Trophoblast cell (in vitro differentiated cells and primary cell): ENCODE data around the gene C11orf68.

Experiments
- DNase-seq, 2 donors: peaks; one replicate each; pipeline ENCODE4 v3.0.0-alpha.2; 2016
- H2AFZ ChIP-seq: 2 replicates; pipeline ENCODE4 v1.6.1; 2013; ENCODE audit warnings: low read length, moderate library complexity, mild to moderate bottlenecking; ENCODE audit not compliant: insufficient read depth, poor library complexity
- H2AK5ac ChIP-seq: 2 replicates; pipeline ENCODE4 v1.6.1; 2013; ENCODE audit warnings: mild to moderate bottlenecking, low read length
- H2BK120ac ChIP-seq: 2 replicates; pipeline ENCODE4 v1.6.1; 2013; ENCODE audit warnings: low read length, mild to moderate bottlenecking, moderate library complexity; ENCODE audit not compliant: insufficient read depth, poor library complexity
- H2BK12ac ChIP-seq: 2 replicates; pipeline ENCODE4 v1.6.1; 2013; ENCODE audit warnings: mild to moderate bottlenecking, low read length, moderate library complexity
- H2BK5ac ChIP-seq: 2 replicates; pipeline ENCODE4 v1.6.1; 2013; ENCODE audit warnings: low read length, low read depth, moderate library complexity, mild to moderate bottlenecking; ENCODE audit not compliant: poor library complexity
- H3K14ac ChIP-seq: 2 replicates; pipeline ENCODE4 v1.6.1; 2013; ENCODE audit warnings: mild to moderate bottlenecking, low read length
- H3K18ac ChIP-seq: 2 replicates; pipeline ENCODE4 v1.6.1; 2013; ENCODE audit warnings: mild to moderate bottlenecking, low read length
- H3K23ac ChIP-seq: 2 replicates; pipeline ENCODE4 v1.6.1; 2013; ENCODE audit warnings: low read length
- H3K27ac ChIP-seq: 2 replicates; pipeline ENCODE4 v1.5.1; 2013; ENCODE audit warnings: low read depth, mild to moderate bottlenecking, inconsistent platforms, low read length, moderate library complexity
- H3K27me3 ChIP-seq: 2 replicates; pipeline ENCODE4 v1.6.1; 2013; ENCODE audit warnings: inconsistent platforms, mild to moderate bottlenecking, low read length, moderate library complexity; ENCODE audit not compliant: insufficient read depth
- H3K36me3 ChIP-seq, 2 experiments: 1 replicate in 1 of 2; 2 replicates in 1 of 2; pipeline ENCODE4 v1.6.1; 2013; ENCODE audit warnings: low read length in 2 of 2, mild to moderate bottlenecking in 2 of 2, moderate library complexity in 1 of 2; ENCODE audit not compliant: insufficient read depth in 2 of 2, control insufficient read depth in 1 of 2
- H3K4ac ChIP-seq: 2 replicates; pipeline ENCODE4 v1.6.1; 2013; ENCODE audit warnings: low read depth, mild to moderate bottlenecking, low read length, moderate library complexity
- H3K4me1 ChIP-seq, 2 experiments: 1 replicate in 1 of 2; 2 replicates in 1 of 2; pipeline ENCODE4 v1.6.1; 2013; ENCODE audit warnings: low read length in 2 of 2, mild to moderate bottlenecking in 2 of 2, moderate library complexity in 1 of 2; ENCODE audit not compliant: insufficient read depth in 2 of 2, control insufficient read depth in 1 of 2
- H3K4me2 ChIP-seq: 2 replicates; pipeline ENCODE4 v1.6.1; 2013; ENCODE audit warnings: inconsistent platforms, mild to moderate bottlenecking, low read length, moderate library complexity
- H3K4me3 ChIP-seq: 2 replicates; pipeline ENCODE4 v1.5.1; 2013; ENCODE audit warnings: mild to moderate bottlenecking, low read depth, low read length, inconsistent platforms
- H3K79me1 ChIP-seq: one replicate; pipeline ENCODE4 v1.6.1; 2013; ENCODE audit warnings: low read length
- H3K79me2 ChIP-seq: 2 replicates; pipeline ENCODE4 v1.6.1; 2013; ENCODE audit warnings: low read length, mild to moderate bottlenecking; ENCODE audit not compliant: control insufficient read depth, insufficient read depth, poor library complexity
- H3K9ac ChIP-seq: 2 replicates; pipeline ENCODE4 v1.6.1; 2013; ENCODE audit warnings: mild to moderate bottlenecking, low read length
- H3K9me3 ChIP-seq: 2 replicates; pipeline ENCODE4 v1.6.1; 2013; ENCODE audit warnings: low read depth, mild to moderate bottlenecking, control low read depth, inconsistent platforms, low read length; ENCODE audit not compliant: insufficient read depth
- H4K12ac ChIP-seq: 2 replicates; pipeline ENCODE4 v1.6.1; 2013; ENCODE audit warnings: low read depth, mild to moderate bottlenecking, low read length, moderate library complexity
- H4K8ac ChIP-seq: 2 replicates; pipeline ENCODE4 v1.6.1; 2013; ENCODE audit warnings: low read depth, mild to moderate bottlenecking, low read length, moderate library complexity
- H4K91ac ChIP-seq: one replicate; pipeline ENCODE4 v1.6.1; 2013; ENCODE audit warnings: low read depth, mild to moderate bottlenecking, low read length, moderate library complexity
- WGBS: extraction: QIAGEN DNeasy Blood & Tissue Kit; methylation state at CpG from one replicate; pipeline ENCODE4 v1.1.7; 2013; ENCODE audit warnings: missing lambda C conversion rate; ENCODE audit not compliant: insufficient read length, insufficient coverage; ENCODE audit errors: extremely low coverage; 5-methylcytosine and 5-hydroxymethylcytosine counted together

C11orf68 gene

GRCh38 chr11:65962141-65962564 lies 43.3 kb upstream of the C11orf68 start:
- Histone ChIP-seq H3K9ac (peak overlapping the region; percentile 57), H4K12ac (no peak overlapping the region), H3K23ac (no peak overlapping the region), H2BK5ac (no peak overlapping the region), H2AFZ (no peak overlapping the region), H3K4me3 (peak overlapping the region; percentile 99), H3K4me1 (peaks cover 4 to 9% of the 10 kb centered on the region in 2 experiments), H3K9me3 (peaks cover 2% of the 10 kb centered on the region), H3K14ac (no peak overlapping the region), H3K18ac (no peak overlapping the region), H3K36me3 (peaks cover 31 to 34% of the 10 kb centered on the region in 2 experiments), H3K4me2 (peak overlapping the region; percentile 84), H3K27ac (no peak overlapping the region), H2AK5ac (no peak overlapping the region), H3K79me1 (peaks cover 8% of the 10 kb centered on the region), H2BK120ac (no peak overlapping the region), H3K27me3 (no peaks in the 10 kb centered on the region), H3K4ac (peak overlapping the region; percentile 93), H4K91ac (no peak overlapping the region), H3K79me2 (peaks cover 9% of the 10 kb centered on the region), H4K8ac (peak overlapping the region; percentile 31), H2BK12ac (no peak overlapping the region)
- no peak for DNase-seq
- no CpG with 5 or more reads among the region's 13 CpGs for WGBS

GRCh38 chr11:65961267-65962140 lies 42.6 kb upstream of the C11orf68 start, which contains the start of gene SART1:
SART1 (plus strand) TSS chr11:65961734; CDS start chr11:65961781, 47 bp downstream.
- peak within 1 kb of the TSS; percentile 97 for H4K8ac ChIP-seq
- peak within 1 kb of the TSS; percentile 94 for H4K12ac ChIP-seq
- WGBS: no CpG with 5 or more reads among the region's 97 CpGs
- H3K79me1 ChIP-seq: peaks cover 8% of the 10 kb centered on the region
- H3K4me1 ChIP-seq: peaks cover 4 to 9% of the 10 kb centered on the region in 2 experiments
- H3K27ac ChIP-seq: peak within 1 kb of the TSS; percentile 58
- peak within 1 kb of the TSS; percentile 94 for H3K9ac ChIP-seq
- H2AFZ ChIP-seq: peak within 1 kb of the TSS; percentile 96
- no peak within 1 kb of the TSS for H2BK12ac ChIP-seq
- H2BK5ac ChIP-seq: peak within 1 kb of the TSS; percentile 71
- H3K4me2 ChIP-seq: peak within 1 kb of the TSS; percentile 84
- H3K27me3 ChIP-seq: no peaks in the 10 kb centered on the region
- peaks cover 24 to 27% of the 10 kb centered on the region in 2 experiments for H3K36me3 ChIP-seq
- peak within 1 kb of the TSS; percentile 96 for H4K91ac ChIP-seq
- no peak within 1 kb of the TSS for H3K23ac ChIP-seq
- peak within 1 kb of the TSS; percentile 88 for H2BK120ac ChIP-seq
- peak within 1 kb of the TSS; percentile 99 for H3K4me3 ChIP-seq
- H2AK5ac ChIP-seq: peak within 1 kb of the TSS; percentile 74
- H3K4ac ChIP-seq: peak within 1 kb of the TSS; percentile 93
- H3K79me2 ChIP-seq: peaks cover 9% of the 10 kb centered on the region
- peak within 1 kb of the TSS; percentile 94 for H3K14ac ChIP-seq
- peak within 1 kb of the TSS; percentile 91 for H3K18ac ChIP-seq
- peak; percentile 97 to 99 for DNase-seq
- peaks cover 2% of the 10 kb centered on the region for H3K9me3 ChIP-seq

DNA sequence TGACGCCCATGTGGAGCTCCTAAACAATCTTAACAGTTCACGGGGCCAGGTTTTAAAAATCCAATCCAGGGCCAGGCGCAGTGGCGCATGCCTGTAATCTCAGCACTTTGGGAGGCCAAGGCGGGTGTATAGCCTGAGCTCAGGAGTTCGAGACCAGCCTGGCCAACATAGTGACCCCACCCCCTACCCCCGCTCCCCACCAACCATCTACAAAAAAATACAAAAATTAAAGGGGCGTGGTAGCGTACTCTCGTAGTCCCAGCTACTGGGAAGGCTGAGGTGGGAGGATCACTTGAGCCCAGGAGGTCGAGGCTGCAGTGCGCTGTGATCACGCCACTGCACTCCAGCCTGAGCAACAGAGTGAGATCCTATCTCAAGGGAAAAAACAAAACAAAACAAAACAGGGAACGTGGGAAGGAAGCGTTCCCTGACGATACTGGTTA lies 42.0 kb upstream of the C11orf68 start:
- peak overlapping the region; percentile 70 for H3K4me2 ChIP-seq
- H3K27me3 ChIP-seq: no peaks in the 10 kb centered on the region
- H2AFZ ChIP-seq: peak overlapping the region; percentile 50
- no CpG with 5 or more reads among the region's 16 CpGs for WGBS
- H3K23ac ChIP-seq: no peak overlapping the region
- peak overlapping the region; percentile 58 for H3K27ac ChIP-seq
- H2AK5ac ChIP-seq: peak overlapping the region; percentile 38
- peak overlapping the region; percentile 71 for H3K14ac ChIP-seq
- H3K4me3 ChIP-seq: peak overlapping the region; percentile 73
- H4K8ac ChIP-seq: peak overlapping the region; percentile 92
- peaks cover 18 to 21% of the 10 kb centered on the region in 2 experiments for H3K36me3 ChIP-seq
- H4K91ac ChIP-seq: peak overlapping the region; percentile 75
- peak overlapping the region; percentile 75 for H3K9ac ChIP-seq
- H3K4me1 ChIP-seq: peaks cover 4 to 9% of the 10 kb centered on the region in 2 experiments
- H3K18ac ChIP-seq: no peak overlapping the region
- peak overlapping the region; percentile 9 for H3K4ac ChIP-seq
- H3K9me3 ChIP-seq: peaks cover 2% of the 10 kb centered on the region
- H2BK120ac ChIP-seq: peak overlapping the region; percentile 41
- H2BK12ac ChIP-seq: no peak overlapping the region
- peaks cover 8% of the 10 kb centered on the region for H3K79me1 ChIP-seq
- peak in 1 of 2 donors; percentile 18 for DNase-seq
- peak overlapping the region; percentile 51 for H2BK5ac ChIP-seq
- peaks cover 9% of the 10 kb centered on the region for H3K79me2 ChIP-seq
- peak overlapping the region; percentile 85 for H4K12ac ChIP-seq

DNA sequence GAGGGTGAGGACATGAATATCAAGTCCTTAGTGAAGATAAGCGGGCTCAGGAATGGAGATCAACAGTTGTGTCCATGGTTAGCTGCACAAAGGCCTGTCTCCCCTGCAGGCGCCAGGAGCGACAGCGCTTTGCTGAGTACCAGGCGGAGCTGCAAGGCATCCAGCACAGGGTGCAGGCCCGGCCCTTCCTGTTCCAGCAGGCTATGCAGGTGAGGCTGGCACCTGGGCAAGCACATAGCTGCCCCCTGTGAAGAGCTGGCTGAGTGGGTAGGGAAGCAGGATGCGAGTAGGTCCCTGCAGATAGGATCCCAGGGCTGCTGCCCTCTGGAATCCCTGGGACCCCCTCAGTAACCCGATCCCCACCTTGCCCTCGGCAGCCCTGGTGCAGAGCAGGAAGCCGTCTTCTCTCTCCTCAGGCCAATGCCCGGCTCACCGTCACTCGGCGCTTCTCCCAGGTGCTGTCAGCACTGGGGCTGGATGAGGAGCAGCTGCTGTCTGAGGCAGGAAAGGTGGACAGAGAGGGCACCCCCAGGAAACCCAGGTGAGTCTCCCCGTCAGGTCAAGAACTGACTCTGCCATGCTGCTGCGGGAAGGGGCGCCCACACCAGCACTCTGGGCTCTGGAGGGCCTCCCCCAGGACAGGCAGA lies 40.0 kb upstream of the C11orf68 start:
- no peak overlapping the region for H4K12ac ChIP-seq
- H3K79me2 ChIP-seq: peaks cover 9% of the 10 kb centered on the region
- no peak overlapping the region for H2AK5ac ChIP-seq
- no peak overlapping the region for H2BK120ac ChIP-seq
- no peak overlapping the region for H2BK12ac ChIP-seq
- H3K23ac ChIP-seq: no peak overlapping the region
- no peak for DNase-seq
- no peak overlapping the region for H3K4ac ChIP-seq
- H2AFZ ChIP-seq: no peak overlapping the region
- H3K9ac ChIP-seq: no peak overlapping the region
- no CpG with 5 or more reads among the region's 17 CpGs for WGBS
- H3K79me1 ChIP-seq: peaks cover 8% of the 10 kb centered on the region
- no peak overlapping the region for H4K91ac ChIP-seq
- H2BK5ac ChIP-seq: no peak overlapping the region
- H3K27ac ChIP-seq: no peak overlapping the region
- H3K36me3 ChIP-seq: peaks cover 0 to 2% of the 10 kb centered on the region in 2 experiments
- H3K27me3 ChIP-seq: no peaks in the 10 kb centered on the region
- H3K14ac ChIP-seq: no peak overlapping the region
- H3K4me1 ChIP-seq: peaks cover 4 to 9% of the 10 kb centered on the region in 2 experiments
- H3K9me3 ChIP-seq: peaks cover 2% of the 10 kb centered on the region
- H3K4me2 ChIP-seq: no peak overlapping the region
- no peak overlapping the region for H4K8ac ChIP-seq
- no peak overlapping the region for H3K4me3 ChIP-seq
- no peak overlapping the region for H3K18ac ChIP-seq
